Fibroblast of skin of left quadriceps (primary cell): Measurements from ENCODE around the gene ADAMTS13.
"Not testable (repeated sequence)": the region's sequence is repeated elsewhere in the genome, so short reads cannot be mapped to it uniquely, and the experiment has no call there.

Experiments used
- DNase-seq, 2 experiments: peaks; one replicate each; pipeline ENCODE4 v3.0.0-alpha.2; 2013; ENCODE audit warnings: low read depth in 2 of 2

Gene ADAMTS13

GRCh38 chr9:133425049-133425632, 3.0 kb downstream of the ADAMTS13 start:
- no peak for DNase-seq

DNA sequence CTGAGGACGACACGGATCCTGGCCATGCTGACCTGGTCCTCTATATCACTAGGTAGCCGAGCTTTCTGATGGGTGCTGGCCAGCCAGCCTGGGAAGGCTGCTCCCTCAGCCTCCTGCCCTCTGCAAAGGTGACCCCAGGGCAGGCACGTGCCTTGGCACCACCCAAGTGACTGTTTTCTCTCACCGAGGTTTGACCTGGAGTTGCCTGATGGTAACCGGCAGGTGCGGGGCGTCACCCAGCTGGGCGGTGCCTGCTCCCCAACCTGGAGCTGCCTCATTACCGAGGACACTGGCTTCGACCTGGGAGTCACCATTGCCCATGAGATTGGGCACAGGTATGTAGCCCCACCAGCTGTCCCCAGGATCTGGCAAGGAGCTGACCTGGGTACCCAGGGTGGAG, 3.8 kb downstream of the ADAMTS13 start:
- no peak for DNase-seq

DNA sequence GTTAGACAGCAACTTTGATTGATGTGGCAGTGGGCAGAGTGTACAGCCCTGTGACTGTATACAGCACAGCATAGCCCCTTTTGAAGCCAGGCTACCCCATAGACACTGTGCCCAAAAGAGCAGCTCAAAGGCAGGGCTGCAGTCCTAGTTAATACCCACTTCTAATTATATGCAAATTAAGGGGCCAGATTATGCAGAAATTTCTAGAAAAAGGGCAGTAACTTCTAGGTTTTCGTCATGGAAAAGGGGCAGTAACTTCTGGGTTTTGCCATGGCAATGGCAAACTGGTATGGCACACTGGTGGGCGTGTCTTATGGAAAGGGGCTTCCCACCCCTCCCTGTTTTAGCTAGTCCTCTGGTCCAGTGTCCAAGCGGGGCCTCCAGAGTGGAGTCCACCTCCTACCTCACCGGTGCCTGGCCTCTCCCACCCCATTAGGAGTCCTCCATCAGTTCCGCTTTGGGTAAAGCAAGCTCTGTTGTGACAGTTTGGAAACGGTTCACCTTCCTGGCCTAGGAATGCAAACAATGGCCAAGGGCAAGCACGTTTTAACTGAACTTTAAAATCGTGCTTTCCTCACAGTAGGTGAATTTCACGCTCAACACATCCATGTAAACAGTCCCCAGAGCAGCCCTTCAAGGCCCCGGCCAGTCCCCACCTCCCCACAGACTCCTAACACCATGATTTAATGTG, 5.6 kb downstream of the ADAMTS13 start:
- DNase-seq, result no peak

GRCh38 chr9:133428617-133429101, 6.5 kb downstream of the ADAMTS13 start:
- no peak for DNase-seq

DNA sequence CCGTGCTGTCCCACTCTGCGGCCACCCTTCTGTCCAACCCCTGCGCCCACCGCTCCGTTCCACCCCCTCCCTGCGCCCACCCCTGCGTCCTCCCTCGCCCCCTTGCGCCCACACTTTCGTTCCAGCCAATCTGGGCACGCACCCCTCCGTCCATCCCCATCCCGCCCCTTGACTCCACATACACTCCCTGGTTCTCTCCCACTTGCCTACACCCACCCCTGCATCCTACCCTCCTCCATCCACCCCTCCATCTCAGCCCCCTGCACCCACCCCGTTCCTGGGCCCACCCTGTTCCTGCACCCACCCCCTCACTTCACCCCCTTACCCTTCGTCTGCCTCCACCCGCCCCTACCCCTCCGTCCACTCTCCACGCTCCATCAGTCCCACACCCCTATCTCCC, 7.0 kb downstream of the ADAMTS13 start:
- no peak for DNase-seq

- DNase-seq, result no peak
Observed at GRCh38 chr9:133429641-133430161, 7.5 kb downstream of the ADAMTS13 start.

GRCh38 chr9:133430244-133430643, 8.1 kb downstream of the ADAMTS13 start:
- no peak for DNase-seq

- no peak for DNase-seq
Observed at GRCh38 chr9:133433351-133433843, 11.2 kb downstream of the ADAMTS13 start.

- DNase-seq, result no peak
Observed at GRCh38 chr9:133436681-133437080, 14.5 kb downstream of the ADAMTS13 start.

DNA sequence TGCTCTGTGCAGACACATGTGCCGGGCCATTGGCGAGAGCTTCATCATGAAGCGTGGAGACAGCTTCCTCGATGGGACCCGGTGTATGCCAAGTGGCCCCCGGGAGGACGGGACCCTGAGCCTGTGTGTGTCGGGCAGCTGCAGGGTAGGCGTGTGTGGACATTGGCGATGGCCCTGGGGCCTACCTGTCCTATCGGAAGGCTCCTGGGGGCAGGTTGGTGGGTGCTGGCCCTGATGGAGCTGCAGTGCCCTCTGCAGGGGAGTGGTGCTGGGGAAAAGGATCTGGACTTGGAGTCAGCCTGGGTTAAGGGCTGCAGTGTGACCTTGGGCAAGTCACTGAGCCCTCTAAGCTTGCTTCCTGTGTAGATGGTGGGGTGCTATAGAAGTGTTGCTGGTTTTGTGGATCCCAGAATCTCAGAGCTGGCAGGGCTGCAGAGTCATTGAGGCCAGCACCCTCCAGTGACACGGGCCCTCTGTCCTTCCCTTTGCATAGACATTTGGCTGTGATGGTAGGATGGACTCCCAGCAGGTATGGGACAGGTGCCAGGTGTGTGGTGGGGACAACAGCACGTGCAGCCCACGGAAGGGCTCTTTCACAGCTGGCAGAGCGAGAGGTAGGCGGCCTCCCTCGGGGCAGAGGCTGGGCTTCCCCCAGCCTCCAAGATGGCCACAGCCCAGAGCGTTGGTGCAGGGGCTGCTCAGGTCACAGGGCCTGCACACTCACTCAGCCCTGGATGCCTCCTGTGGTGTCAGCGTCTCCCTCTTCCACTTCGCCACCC, 15.8 kb downstream of the ADAMTS13 start:
- no peak for DNase-seq

DNA sequence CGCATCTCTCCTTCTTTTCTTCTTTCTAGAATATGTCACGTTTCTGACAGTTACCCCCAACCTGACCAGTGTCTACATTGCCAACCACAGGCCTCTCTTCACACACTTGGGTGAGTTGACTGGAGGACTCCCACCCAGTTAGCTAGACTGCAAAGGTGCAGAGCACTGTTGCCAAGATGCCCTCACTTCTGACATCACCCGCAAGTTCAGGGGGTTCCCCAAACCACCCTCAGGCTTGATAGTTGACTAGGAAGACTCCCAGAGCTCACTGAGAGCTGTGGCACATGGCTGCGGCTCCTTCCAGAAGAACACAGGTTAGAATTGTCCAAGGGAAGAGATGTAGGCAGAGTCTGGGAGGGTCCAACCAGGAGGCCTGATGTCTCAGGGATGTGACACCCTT, 17.2 kb downstream of the ADAMTS13 start:
- DNase-seq, result no peak

DNA sequence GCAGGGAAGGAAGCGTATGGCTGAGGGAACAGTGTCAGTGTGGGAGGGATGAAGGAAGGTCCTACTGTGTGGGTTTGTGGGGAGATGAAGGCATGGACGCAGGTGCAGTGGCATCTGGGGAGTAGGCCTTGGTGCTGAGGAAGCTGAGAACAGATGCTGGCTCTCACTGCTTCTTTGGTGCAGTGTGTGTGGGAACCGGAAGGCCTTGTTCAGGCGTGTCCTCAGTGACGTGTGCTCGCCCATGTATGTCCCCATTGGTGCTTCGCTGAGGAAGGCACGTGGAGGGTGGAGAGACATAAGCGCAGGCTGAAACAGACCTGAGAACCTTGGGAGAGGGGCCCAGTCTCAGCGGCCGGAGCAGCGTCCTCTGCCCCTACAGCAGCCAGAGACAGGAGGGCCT, 18.7 kb downstream of the ADAMTS13 start:
- DNase-seq, result no peak

GRCh38 chr9:133441571-133441970, 19.4 kb downstream of the ADAMTS13 start:
- no peak for DNase-seq

GRCh38 chr9:133443248-133443647, 21.1 kb downstream of the ADAMTS13 start:
- DNase-seq, result no peak

GRCh38 chr9:133443982-133444381, 21.8 kb downstream of the ADAMTS13 start:
- no peak for DNase-seq

DNA sequence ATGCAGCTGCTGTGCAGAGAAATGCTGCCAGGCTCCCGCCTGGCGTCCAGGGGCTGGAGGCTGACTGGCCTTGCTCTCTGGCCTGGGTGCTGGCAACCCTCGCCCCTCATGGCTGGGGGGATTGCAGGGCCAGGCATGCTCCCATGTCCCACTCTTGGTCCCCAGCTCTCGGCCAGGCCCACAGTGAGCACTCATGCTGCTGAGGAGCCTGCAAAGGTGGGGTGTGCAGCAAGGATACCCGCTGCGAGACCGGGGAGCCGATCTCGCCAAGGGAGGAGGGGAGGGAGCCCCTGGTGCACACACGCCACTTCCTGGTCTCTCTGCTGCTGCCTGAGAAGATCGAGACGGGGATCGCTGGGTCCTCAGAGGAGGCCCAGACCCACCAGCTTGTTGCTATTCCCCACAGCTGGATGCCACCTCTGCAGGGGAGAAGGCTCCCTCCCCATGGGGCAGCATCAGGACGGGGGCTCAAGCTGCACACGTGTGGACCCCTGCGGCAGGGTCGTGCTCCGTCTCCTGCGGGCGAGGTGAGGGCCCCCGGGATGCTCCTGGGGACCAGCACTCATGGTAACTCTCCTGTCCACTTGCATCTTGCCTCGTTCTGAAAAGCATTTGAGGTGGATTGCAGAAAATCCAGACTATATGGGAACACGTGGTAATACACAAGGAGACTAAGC, 23.3 kb downstream of the ADAMTS13 start:
- DNase-seq, result no peak

DNA sequence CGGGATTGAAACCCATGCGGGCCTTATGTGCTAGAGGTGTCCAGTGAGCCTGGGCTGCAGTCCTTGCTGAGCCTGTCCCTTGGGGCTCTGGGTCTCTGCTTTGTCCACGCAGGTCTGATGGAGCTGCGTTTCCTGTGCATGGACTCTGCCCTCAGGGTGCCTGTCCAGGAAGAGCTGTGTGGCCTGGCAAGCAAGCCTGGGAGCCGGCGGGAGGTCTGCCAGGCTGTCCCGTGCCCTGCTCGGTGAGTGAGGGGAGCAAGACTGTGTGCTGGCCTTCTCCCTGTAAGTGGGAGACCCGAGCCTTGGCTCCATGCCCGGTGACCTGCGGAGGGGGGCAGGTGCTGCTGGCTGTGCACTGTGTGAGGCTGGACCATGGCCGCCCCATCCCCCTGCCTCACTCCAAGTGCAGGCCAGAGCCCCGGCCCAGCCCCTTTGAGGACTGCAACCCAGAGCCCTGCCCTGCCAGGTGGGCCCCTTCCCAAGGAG, 26.4 kb downstream of the ADAMTS13 start:
- no peak for DNase-seq

DNA sequence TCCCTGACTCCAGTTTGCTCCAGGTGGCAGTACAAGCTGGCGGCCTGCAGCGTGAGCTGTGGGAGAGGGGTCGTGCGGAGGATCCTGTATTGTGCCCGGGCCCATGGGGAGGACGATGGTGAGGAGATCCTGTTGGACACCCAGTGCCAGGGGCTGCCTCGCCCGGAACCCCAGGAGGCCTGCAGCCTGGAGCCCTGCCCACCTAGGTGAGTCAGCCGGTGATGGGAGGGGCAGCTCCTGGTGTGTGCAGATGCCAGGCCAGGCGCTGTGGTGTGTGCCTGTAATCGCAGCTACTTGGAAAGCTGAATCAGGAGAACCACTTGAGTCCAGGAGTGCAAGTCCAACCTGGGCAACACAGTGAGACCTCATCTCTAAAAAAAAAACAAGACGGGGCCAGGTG, 27.6 kb downstream of the ADAMTS13 start:
- DNase-seq, result no peak

DNA sequence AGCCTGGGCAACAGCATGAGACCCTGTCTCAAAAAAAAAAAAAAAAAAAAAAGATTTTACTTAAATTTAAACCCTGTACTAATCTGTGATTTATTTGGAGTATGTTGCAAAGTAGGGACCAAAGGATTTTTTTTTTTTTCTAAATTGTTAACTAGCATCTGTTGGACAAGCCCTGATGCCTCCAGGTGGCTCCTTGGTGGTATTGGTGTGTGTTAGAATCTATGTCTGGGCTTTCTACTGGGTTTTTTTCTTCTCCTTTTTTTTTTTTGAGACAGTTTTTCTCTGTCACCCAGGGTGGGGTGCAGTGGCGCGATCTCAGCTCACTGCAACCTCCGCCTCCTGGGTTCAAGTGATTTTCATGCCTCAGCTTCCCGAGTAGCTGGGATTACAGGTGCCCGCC, 29.7 kb downstream of the ADAMTS13 start:
- DNase-seq, result not testable (repeated sequence)

GRCh38 chr9:133452562-133452961, 30.4 kb downstream of the ADAMTS13 start:
- DNase-seq, result no peak

DNA sequence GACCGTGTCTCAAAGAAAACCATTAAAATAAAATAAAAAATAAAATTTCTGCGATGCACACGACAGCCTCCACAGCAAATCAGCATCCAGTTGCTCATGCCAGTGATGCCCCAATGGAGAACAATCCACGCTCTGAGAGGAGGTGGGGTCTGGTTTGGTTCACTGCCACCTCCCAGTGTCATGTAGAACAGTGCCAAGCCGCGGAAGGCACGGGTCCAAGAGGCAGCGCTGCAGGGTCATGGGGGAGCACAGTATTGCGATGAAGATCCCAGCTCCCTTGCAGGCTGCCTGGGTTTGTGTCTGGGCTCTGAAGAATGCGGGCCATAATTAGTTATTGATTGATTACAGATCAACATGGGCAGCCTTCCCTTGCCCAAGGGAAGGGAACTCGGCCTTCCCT, 31.5 kb downstream of the ADAMTS13 start:
- DNase-seq, result no peak

DNA sequence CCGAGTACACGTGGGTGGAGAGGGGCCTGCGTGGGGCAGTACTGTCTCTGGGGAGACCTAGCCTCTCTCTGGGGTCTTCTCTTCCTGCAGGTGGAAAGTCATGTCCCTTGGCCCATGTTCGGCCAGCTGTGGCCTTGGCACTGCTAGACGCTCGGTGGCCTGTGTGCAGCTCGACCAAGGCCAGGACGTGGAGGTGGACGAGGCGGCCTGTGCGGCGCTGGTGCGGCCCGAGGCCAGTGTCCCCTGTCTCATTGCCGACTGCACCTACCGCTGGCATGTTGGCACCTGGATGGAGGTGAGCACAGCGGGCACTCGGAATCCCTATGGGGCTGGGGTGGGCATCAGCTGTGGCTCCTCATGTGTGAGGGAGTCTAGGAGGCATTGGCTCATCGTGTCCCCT, 32.2 kb downstream of the ADAMTS13 start:
- no peak for DNase-seq
